RWPE1 (cell line): ENCODE data around the gene FCMR.

Experiments
- CTCF ChIA-PET: fragments of 350-600 bp; sonication (Branson Sonifier 250); formaldehyde crosslinking; extraction: SDS; loops from one replicate; lab custom pipeline; 2021; lab: Yijun Ruan, JAX
- POLR2A ChIA-PET: fragments of 400-600 bp; formaldehyde crosslinking; extraction: SDS; loops from one replicate; lab custom pipeline; 2020; ENCODE audit warnings: antibody characterized with exemption; ENCODE audit not compliant: low non-redundant PET; lab: Yijun Ruan, JAX
- DNase-seq: peaks from one replicate; pipeline ENCODE4 v3.0.0; 2012; ENCODE audit warnings: low spot score
- H3K27ac ChIP-seq: fragments of 450-650 bp; 2 replicates; pipeline ENCODE4 v1.5.1; 2017
- CTCF ChIP-seq: fragments of 450-650 bp; conservative IDR thresholded peaks from 2 replicates; pipeline ENCODE4 v1.5.1; 2017; ENCODE audit warnings: low read depth, mild to moderate bottlenecking

Gene FCMR

GRCh38 chr1:206921772-206922265 is at the start of gene FCMR:
FCMR (minus strand) TSS chr1:206921941; CDS start chr1:206921854, 87 bp downstream.
- DNase-seq = no peak
- H3K27ac ChIP-seq = no peak within 1 kb of the TSS
- TF ChIP-seq CTCF = no peak
- POLR2A ChIA-PET = interaction anchor here (0.7 kb wide), 1 partner anchor 286 kb away, joined by 3 read pairs; the partner anchor contains the start of gene DYRK3
- CTCF ChIA-PET = interaction anchor here (1.0 to 1.2 kb wide), 2 partner anchors 9 to 60 kb away, joined by 3 to 5 read pairs; no protein-coding TSS in a partner anchor

- no peak overlapping the region for H3K27ac ChIP-seq
- DNase-seq = no peak
- ChIA-PET CTCF (interaction anchor here (0.6 to 2.5 kb wide), 2 partner anchors 11 to 510 kb away, joined by 3 to 9 read pairs; no protein-coding TSS in a partner anchor), POLR2A (no interaction called here)
- TF ChIP-seq CTCF = no peak
Observed at GRCh38 chr1:206971029-206971655, 49.4 kb upstream of the FCMR start.

GRCh38 chr1:206970446-206970845 is 48.7 kb upstream of the FCMR start, which contains the start of gene FCAMR:
FCAMR (minus strand) TSS chr1:206970460; CDS start chr1:206970125, 335 bp downstream.
- ChIA-PET POLR2A (no interaction called here), CTCF (interaction anchor here (2.5 kb wide), 1 partner anchor 12 kb away, joined by 9 read pairs; no protein-coding TSS in a partner anchor)
- no peak within 1 kb of the TSS for H3K27ac ChIP-seq
- no peak for TF ChIP-seq CTCF
- DNase-seq = no peak

GRCh38 chr1:206969090-206969489 is 47.3 kb upstream of the FCMR start:
- ChIA-PET POLR2A (no interaction called here), CTCF (interaction anchor here (2.5 kb wide), 1 partner anchor 13 kb away, joined by 9 read pairs; no protein-coding TSS in a partner anchor)
- no peak overlapping the region for H3K27ac ChIP-seq
- TF ChIP-seq CTCF = no peak
- DNase-seq = no peak

- ChIA-PET POLR2A (no interaction called here), CTCF (no interaction called here)
- DNase-seq = no peak
- TF ChIP-seq CTCF = no peak
- H3K27ac ChIP-seq = no peak overlapping the region
Observed at GRCh38 chr1:206967096-206967849, 45.5 kb upstream of the FCMR start.

GRCh38 chr1:206965781-206966180 is 44.0 kb upstream of the FCMR start:
- DNase-seq = no peak
- TF ChIP-seq CTCF = no peak
- CTCF ChIA-PET = interaction anchor here (0.9 kb wide), 1 partner anchor 13 kb away, joined by 8 read pairs; no protein-coding TSS in a partner anchor
- H3K27ac ChIP-seq = no peak overlapping the region
- POLR2A ChIA-PET = no interaction called here
